BE2C (cell line): ENCODE measurements around the gene C1GALT1C1.

ENCODE experiments used
- DNase-seq: peaks from one replicate; pipeline ENCODE4 v3.0.0-alpha.2; 2020
- H3K27me3 ChIP-seq: fragments of 250-450 bp; sonication (Bioruptor Pico); 2 replicates; pipeline ENCODE4 v1.5.1; 2020; ENCODE audit warnings: mild to moderate bottlenecking
- H3K36me3 ChIP-seq: fragments of 250-450 bp; sonication (Bioruptor Pico); 2 replicates; pipeline ENCODE4 v1.5.1; 2020; ENCODE audit warnings: mild to moderate bottlenecking
- H3K4me1 ChIP-seq: fragments of 250-450 bp; sonication (Bioruptor Pico); 2 replicates; pipeline ENCODE4 v1.5.1; 2020
- H3K4me3 ChIP-seq: 2 replicates; pipeline ENCODE4 v1.5.1; 2011; ENCODE audit warnings: low read depth, low read length
- H3K9me3 ChIP-seq: fragments of 250-450 bp; sonication (Bioruptor Pico); 2 replicates; pipeline ENCODE4 v1.5.1; 2020
- CTCF ChIP-seq: IDR thresholded peaks from 2 replicates; pipeline ENCODE4 v1.5.1; 2012; ENCODE audit warnings: mild to moderate bottlenecking, low read depth, low read length

The C1GALT1C1 gene

GRCh38 chrX:120647127-120647526 lies 17.3 kb upstream of the C1GALT1C1 start:
- DNase-seq = no peak
- no peaks in the 10 kb centered on the region for H3K9me3 ChIP-seq
- no peaks in the 10 kb centered on the region for H3K36me3 ChIP-seq

GRCh38 chrX:120642871-120643270 lies 13.0 kb upstream of the C1GALT1C1 start:
- H3K4me1 ChIP-seq = no peaks in the 10 kb centered on the region
- H3K36me3 ChIP-seq = no peaks in the 10 kb centered on the region
- no peak for DNase-seq
- H3K27me3 ChIP-seq = no peaks in the 10 kb centered on the region
- no peaks in the 10 kb centered on the region for H3K9me3 ChIP-seq
- no peak overlapping the region for H3K4me3 ChIP-seq
- no peak for TF ChIP-seq CTCF

More at GRCh38 chrX:120647127-120647526, 17.3 kb upstream of the C1GALT1C1 start:
- no peak for TF ChIP-seq CTCF
- no peaks in the 10 kb centered on the region for H3K4me1 ChIP-seq
- no peak overlapping the region for H3K4me3 ChIP-seq
- H3K27me3 ChIP-seq = no peaks in the 10 kb centered on the region

DNA sequence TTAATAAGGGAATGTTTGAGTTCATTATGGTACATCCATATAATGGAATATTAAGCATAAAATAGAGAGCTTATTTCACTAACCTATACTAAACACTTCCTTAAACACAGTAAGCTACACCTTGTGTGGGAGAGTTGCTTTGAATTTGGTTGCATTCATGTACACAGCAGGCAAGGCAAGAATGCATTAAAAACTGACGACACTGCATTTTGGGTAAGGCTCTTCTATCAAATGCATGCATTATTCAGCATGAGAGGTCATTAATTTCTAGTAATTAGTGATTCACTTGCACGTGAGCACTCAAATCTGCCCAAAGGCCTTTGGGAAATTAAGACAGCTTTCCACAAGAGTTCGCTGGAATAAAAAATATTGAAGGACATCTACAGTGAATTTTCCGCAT lies 8.8 kb upstream of the C1GALT1C1 start:
- no peak overlapping the region for H3K4me3 ChIP-seq
- no peak for DNase-seq
- no peaks in the 10 kb centered on the region for H3K4me1 ChIP-seq
- no peaks in the 10 kb centered on the region for H3K9me3 ChIP-seq
- TF ChIP-seq CTCF = no peak
- no peaks in the 10 kb centered on the region for H3K36me3 ChIP-seq
- no peaks in the 10 kb centered on the region for H3K27me3 ChIP-seq

GRCh38 chrX:120625371-120625770 lies 4.5 kb downstream of the C1GALT1C1 start:
- no peak for TF ChIP-seq CTCF
- no peak for DNase-seq
- Histone ChIP-seq H3K27me3 (no peaks in the 10 kb centered on the region), H3K4me3 (no peak overlapping the region), H3K36me3 (no peaks in the 10 kb centered on the region), H3K9me3 (no peaks in the 10 kb centered on the region), H3K4me1 (no peaks in the 10 kb centered on the region)

GRCh38 chrX:120617996-120618630 lies 11.7 kb downstream of the C1GALT1C1 start:
- Histone ChIP-seq H3K27me3 (no peaks in the 10 kb centered on the region), H3K36me3 (no peaks in the 10 kb centered on the region), H3K4me3 (no peak overlapping the region), H3K4me1 (no peaks in the 10 kb centered on the region), H3K9me3 (no peaks in the 10 kb centered on the region)
- TF ChIP-seq CTCF = no peak
- no peak for DNase-seq

- H3K4me1 ChIP-seq = no peaks in the 10 kb centered on the region
- DNase-seq = no peak
- no peaks in the 10 kb centered on the region for H3K9me3 ChIP-seq
- H3K27me3 ChIP-seq = no peaks in the 10 kb centered on the region
- H3K36me3 ChIP-seq = no peaks in the 10 kb centered on the region
- H3K4me3 ChIP-seq = no peak overlapping the region
- TF ChIP-seq CTCF = no peak
Measured at GRCh38 chrX:120614816-120615215, 15.0 kb downstream of the C1GALT1C1 start.
